H1 (cell line): ENCODE measurements around the gene ZNRF2. TPM values are rescaled to one million over a fixed set of nuclear protein-coding genes. Genes with fewer than 3 reads are reported as not detected.

Source experiments
- CTCF ChIA-PET: fragments of 300-600 bp; sonication (Branson Sonifier 250); formaldehyde crosslinking; loops from one replicate; lab custom pipeline; 2021; ENCODE audit not compliant: partially characterized antibody; lab: Charles Lee
- POLR2A ChIA-PET: fragments of 300-600 bp; sonication (Branson Sonifier 250); formaldehyde crosslinking; loops from one replicate; lab custom pipeline; 2021; ENCODE audit warnings: inconsistent platforms; ENCODE audit not compliant: partially characterized antibody; lab: Charles Lee
- DNase-seq, 2 experiments: peaks; one replicate each; pipeline versions ENCODE4 v3.0.0 to v3.0.0-alpha.2; 2010 to 2022; ENCODE audit warnings: low spot score in 2 of 2, low read depth in 1 of 2, mixed read lengths in 1 of 2
- FAIRE-seq: peaks from 2 replicates; lab custom pipeline; 2011; peaks lifted over from hg19 to GRCh38; lab: Jason Lieb, UNC
- H2AFZ ChIP-seq: 2 replicates; pipeline ENCODE4 v1.8.1; 2012; ENCODE audit warnings: low read length, inconsistent platforms
- H2AK5ac ChIP-seq: 2 replicates; pipeline ENCODE4 v1.6.1; 2013; ENCODE audit warnings: low read depth, low read length
- H2BK120ac ChIP-seq: replicated peaks from 2 replicates; pipeline ENCODE3; 2013; ENCODE audit warnings: low read depth, low read length, inconsistent platforms
- H2BK12ac ChIP-seq: 2 replicates; pipeline ENCODE4 v1.6.1; 2013; ENCODE audit warnings: low read depth, low read length
- H2BK15ac ChIP-seq: 2 replicates; pipeline ENCODE4 v1.6.1; 2013; ENCODE audit warnings: low read length
- H2BK20ac ChIP-seq: 2 replicates; pipeline ENCODE4 v1.6.1; 2013; ENCODE audit warnings: low read length
- H2BK5ac ChIP-seq: 2 replicates; pipeline ENCODE4 v1.6.1; 2013; ENCODE audit warnings: low read depth, low read length
- H3K14ac ChIP-seq: 2 replicates; pipeline ENCODE4 v1.6.1; 2013; ENCODE audit warnings: inconsistent platforms; ENCODE audit not compliant: insufficient read length
- H3K18ac ChIP-seq: 2 replicates; pipeline ENCODE4 v1.6.1; 2013; ENCODE audit warnings: low read length; ENCODE audit errors: extremely low read depth
- H3K23ac ChIP-seq: 2 replicates; pipeline ENCODE4 v1.6.1; 2013; ENCODE audit warnings: inconsistent platforms; ENCODE audit not compliant: insufficient read length
- H3K23me2 ChIP-seq: 2 replicates; pipeline ENCODE4 v1.6.1; 2013; ENCODE audit warnings: low read depth, low read length
- H3K27ac ChIP-seq: 2 replicates; pipeline ENCODE4 v1.6.1; 2011; ENCODE audit warnings: low read depth, low read length, inconsistent platforms
- H3K27me3 ChIP-seq, 4 experiments: replicated peaks in 1 of 4; 1 replicate in 1 of 4; 2 replicates in 3 of 4; pipeline versions ENCODE4 v1.6.1 to v1.8.1; 2011 to 2013; ENCODE audit warnings: low read length in 3 of 4, mild to moderate bottlenecking in 3 of 4, inconsistent platforms in 2 of 4, mixed read lengths in 2 of 4, moderate library complexity in 1 of 4; ENCODE audit not compliant: control insufficient read depth in 3 of 4, insufficient read depth in 3 of 4; ENCODE audit errors: extremely low read depth in 1 of 4
- H3K36me3 ChIP-seq, 4 experiments: 2 replicates each; pipeline versions ENCODE4 v1.6.1 to v1.8.1; 2011 to 2013; ENCODE audit warnings: mild to moderate bottlenecking in 4 of 4, low read length in 3 of 4, moderate library complexity in 2 of 4, control low read depth in 1 of 4, inconsistent platforms in 1 of 4; ENCODE audit not compliant: insufficient read depth in 4 of 4, control insufficient read depth in 2 of 4
- H3K4ac ChIP-seq: replicated peaks from 2 replicates; pipeline ENCODE3; 2013; ENCODE audit warnings: low read length, low read depth, mixed read lengths, inconsistent platforms; ENCODE audit not compliant: insufficient read length
- H3K4me1 ChIP-seq, 4 experiments: replicated peaks in 1 of 4; 1 replicate in 1 of 4; 2 replicates in 3 of 4; pipeline versions ENCODE4 v1.6.1 to v1.8.1; 2011 to 2013; ENCODE audit warnings: low read length in 3 of 4, inconsistent platforms in 2 of 4, mixed read lengths in 1 of 4; ENCODE audit not compliant: insufficient read depth in 4 of 4, control insufficient read depth in 3 of 4
- H3K4me2 ChIP-seq, 2 experiments: 2 replicates each; pipeline versions ENCODE4 v1.6.1 to v1.8.1; 2011 to 2013; ENCODE audit warnings: low read depth in 2 of 2, low read length in 2 of 2, control low read depth in 1 of 2, inconsistent platforms in 1 of 2, mild to moderate bottlenecking in 1 of 2; ENCODE audit not compliant: insufficient read depth in 1 of 2
- H3K4me3 ChIP-seq, 4 experiments: fragments of 200-600, 300-600 bp in 1 of 4; sonication (generic), shearing (Covaris generic), sonication (Bioruptor Twin) in 1 of 4; 2 replicates each; pipeline versions ENCODE4 v1.5.1 to v1.8.1; 2011 to 2016; ENCODE audit warnings: low read length in 4 of 4, low read depth in 3 of 4, control low read depth in 2 of 4, inconsistent platforms in 2 of 4, mild to moderate bottlenecking in 2 of 4, mixed read lengths in 1 of 4, moderate library complexity in 1 of 4; ENCODE audit not compliant: insufficient read depth in 2 of 4; ENCODE audit errors: extremely low read depth in 1 of 4
- H3K56ac ChIP-seq: replicated peaks from 2 replicates; pipeline ENCODE3; 2013; ENCODE audit warnings: low read depth, mild to moderate bottlenecking, mixed read lengths, low read length, inconsistent platforms; ENCODE audit not compliant: insufficient read length
- H3K79me1 ChIP-seq: 2 replicates; pipeline ENCODE4 v1.6.1; 2013; ENCODE audit warnings: low read depth, low read length, control low read depth
- H3K79me2 ChIP-seq, 2 experiments: 2 replicates each; pipeline versions ENCODE4 v1.6.1 to v1.8.1; 2012 to 2013; ENCODE audit warnings: low read length in 2 of 2, mild to moderate bottlenecking in 2 of 2, inconsistent platforms in 1 of 2; ENCODE audit not compliant: insufficient read depth in 2 of 2, control insufficient read depth in 1 of 2
- H3K9ac ChIP-seq, 4 experiments: replicated peaks in 1 of 4; 1 replicate in 1 of 4; 2 replicates in 3 of 4; pipeline versions ENCODE4 v1.6.1 to v1.8.1; 2011 to 2013; ENCODE audit warnings: low read depth in 3 of 4, low read length in 3 of 4, control low read depth in 2 of 4, mild to moderate bottlenecking in 2 of 4, moderate library complexity in 2 of 4, inconsistent platforms in 1 of 4; ENCODE audit errors: extremely low read depth in 1 of 4
- H3K9me3 ChIP-seq, 2 experiments: 2 replicates each; pipeline versions ENCODE4 v1.6.1 to v1.8.1; 2012 to 2013; ENCODE audit warnings: mild to moderate bottlenecking in 2 of 2, moderate library complexity in 2 of 2, control low read depth in 1 of 2, inconsistent platforms in 1 of 2, low read depth in 1 of 2, low read length in 1 of 2, mixed read lengths in 1 of 2; ENCODE audit not compliant: insufficient read depth in 2 of 2
- H4K20me1 ChIP-seq, 2 experiments: replicated peaks in 1 of 2; 2 replicates each; pipeline versions ENCODE3 to v1.8.1; 2011 to 2013; ENCODE audit warnings: inconsistent platforms in 2 of 2, low read length in 2 of 2, mild to moderate bottlenecking in 1 of 2; ENCODE audit not compliant: insufficient read depth in 2 of 2, control insufficient read depth in 1 of 2
- H4K5ac ChIP-seq: 2 replicates; pipeline ENCODE4 v1.6.1; 2013; ENCODE audit warnings: low read length, low read depth, mixed read lengths, inconsistent platforms; ENCODE audit not compliant: insufficient read length
- H4K8ac ChIP-seq: 2 replicates; pipeline ENCODE4 v1.8.0; 2013; ENCODE audit warnings: mild to moderate bottlenecking, moderate library complexity, low read length, inconsistent platforms; ENCODE audit not compliant: insufficient read depth; ENCODE audit errors: extremely low read depth
- H4K91ac ChIP-seq: replicated peaks from 2 replicates; pipeline ENCODE3; 2013; ENCODE audit warnings: low read length, mixed read lengths, inconsistent platforms; ENCODE audit not compliant: insufficient read length
- BRCA1 ChIP-seq: IDR thresholded peaks from 2 replicates; pipeline ENCODE4 v1.6.1; 2012; ENCODE audit warnings: low read depth, low read length, improper control_type of control experiment
- EP300 ChIP-seq, 2 experiments: IDR thresholded peaks; 1 replicate in 1 of 2; 2 replicates in 1 of 2; pipeline ENCODE4 v1.6.1; 2011 to 2012; ENCODE audit warnings: low read depth in 2 of 2, low read length in 2 of 2, mild to moderate bottlenecking in 2 of 2, borderline replicate concordance in 1 of 2, inconsistent platforms in 1 of 2, moderate library complexity in 1 of 2
- JUND ChIP-seq: IDR thresholded peaks from 2 replicates; pipeline ENCODE4 v1.6.1; 2011; ENCODE audit warnings: mild to moderate bottlenecking, improper control_type of control experiment, low read length
- MAFK ChIP-seq: IDR thresholded peaks from 2 replicates; pipeline ENCODE4 v1.6.1; 2012; ENCODE audit warnings: low read depth, mild to moderate bottlenecking, improper control_type of control experiment, low read length
- SP1 ChIP-seq: IDR thresholded peaks from 2 replicates; pipeline ENCODE4 v1.6.1; 2011; ENCODE audit warnings: low read depth, low read length
- USF2 ChIP-seq: IDR thresholded peaks from 2 replicates; pipeline ENCODE4 v1.6.1; 2011; ENCODE audit warnings: low read length, improper control_type of control experiment
- WGBS, 2 experiments: shearing (Covaris generic) in 1 of 2; methylation state at CpG; one replicate each; pipeline versions ENCODE4 v1.1.6 to v1.1.7; 2013 to 2015; ENCODE audit warnings: low lambda C conversion rate in 2 of 2, mixed read lengths in 2 of 2, inconsistent platforms in 1 of 2, low coverage in 1 of 2, missing lambda C conversion rate in 1 of 2; ENCODE audit not compliant: insufficient replicate concordance in 2 of 2, insufficient coverage in 1 of 2, insufficient read length in 1 of 2; ENCODE audit errors: extremely low coverage in 1 of 2, missing lambda C conversion rate in 1 of 2; 5-methylcytosine and 5-hydroxymethylcytosine counted together
- polyA plus RNA-seq, 7 experiments: library from polyadenylated mRNA; depleted of rRNA in 3 of 7; stranded (reverse) in 5 of 7; unstranded in 2 of 7; fragments of >200 nt in 5 of 7; fragments of 200-250 nt in 2 of 7; gene quantifications; 1 replicate in 5 of 7; 2 replicates in 1 of 7; 4 replicates in 1 of 7; pipeline versions ENCODE4 v1.2.1 to v1.2.3, GENCODE V29; 2011 to 2013; ENCODE audit warnings: missing spikeins in 2 of 7, mixed read lengths in 2 of 7
- total RNA-seq: library from RNA; stranded (reverse); fragmentation: NEBNext Ultra II Directional; extraction: Animal tissue kit (Norgen Biotek cat#: 25700); gene quantifications from 2 replicates; pipeline ENCODE4 v1.2.1, GENCODE V29; 2021

Gene ZNRF2
- total and polyA plus RNA-seq, 2 of the 8 experiments (the other 6 are each of a cell fraction or from before 2014, with no cell fraction given) = 2.9 to 16.2 TPM

- no peaks in the 10 kb centered on the region for H3K79me1 ChIP-seq
- no peaks in the 10 kb centered on the region for H3K27me3 ChIP-seq
- no peaks in the 10 kb centered on the region for H3K9me3 ChIP-seq
- FAIRE-seq = no peak
- no peak overlapping the region for H3K14ac ChIP-seq
- H2BK120ac ChIP-seq = no peak overlapping the region
- H3K56ac ChIP-seq = no peak overlapping the region
- no peak overlapping the region for H4K5ac ChIP-seq
- WGBS, 2 experiments = 88% methylated on average over 7 of the region's 7 CpGs; no CpG with 5 or more reads in 1 of the 2 experiments
- H2BK15ac ChIP-seq = no peak overlapping the region
- POLR2A ChIA-PET = no interaction called here
- no peaks in the 10 kb centered on the region for H4K20me1 ChIP-seq
- H3K9ac ChIP-seq = no peak overlapping the region
- no peak overlapping the region for H3K27ac ChIP-seq
- H3K23ac ChIP-seq = no peak overlapping the region
- no peaks in the 10 kb centered on the region for H3K79me2 ChIP-seq
- H4K91ac ChIP-seq = no peak overlapping the region
- H3K4ac ChIP-seq = no peak overlapping the region
- H3K4me1 ChIP-seq = no peaks in the 10 kb centered on the region
- H3K23me2 ChIP-seq = no peaks in the 10 kb centered on the region; the same call in 1 of the 2 replicates
- H2BK12ac ChIP-seq = no peak overlapping the region
- CTCF ChIA-PET = interaction anchor here (1.0 to 1.4 kb wide), 2 partner anchors 23 to 89 kb away, joined by 3 read pairs; no protein-coding TSS in a partner anchor
- no peak overlapping the region for H3K18ac ChIP-seq
- H2BK20ac ChIP-seq = no peak overlapping the region
- H3K36me3 ChIP-seq = no peaks in the 10 kb centered on the region
- H3K4me2 ChIP-seq = no peak overlapping the region
- H3K4me3 ChIP-seq = no peak overlapping the region
- H2BK5ac ChIP-seq = no peak overlapping the region
- H4K8ac ChIP-seq = no peak overlapping the region
- no peak overlapping the region for H2AFZ ChIP-seq
- DNase-seq = no peak
- no peak for TF ChIP-seq EP300 (IDR thresholded peaks at IDR 0.05; ENCODE audit: borderline replicate concordance in 1 of 2, low read depth in 2 of 2, low read length in 2 of 2)
- no peak for TF ChIP-seq USF2
- TF ChIP-seq MAFK = no peak
- no peak for TF ChIP-seq SP1
- TF ChIP-seq BRCA1 = no peak
- no peak for TF ChIP-seq JUND
- H2AK5ac ChIP-seq = no peak overlapping the region
Observed at GRCh38 chr7:30252885-30253795, 31.3 kb upstream of the ZNRF2 start.
